Measurements from ENCODE around the gene IL2RA. TPM values are rescaled to one million over a fixed set of nuclear protein-coding genes. Genes with fewer than 3 reads are reported as not detected.

The IL2RA gene
- total RNA-seq, 2 donors from 2014 or later, result not detected

DNA sequence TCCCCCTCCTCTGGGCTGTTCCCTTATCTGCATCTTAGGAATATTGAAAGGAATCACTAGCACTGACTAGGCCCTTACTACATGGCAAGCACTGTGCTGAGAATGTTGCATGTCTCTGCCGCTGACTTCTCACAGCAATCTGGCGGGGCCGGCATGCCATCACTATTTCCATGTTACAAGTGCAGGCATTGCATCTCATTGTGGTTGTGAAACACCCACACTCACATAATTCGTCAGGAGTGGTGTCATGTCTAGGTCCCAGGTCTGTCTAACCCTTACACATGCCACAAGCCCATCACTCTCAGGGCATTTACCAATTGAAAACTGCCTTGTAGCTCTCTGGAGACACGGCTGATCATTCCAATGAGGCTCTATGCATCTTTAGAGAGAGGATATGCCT lies 8.5 kb upstream of the IL2RA start:
- Mint-ChIP-seq H3K27ac (no peak overlapping the region), H3K36me3 (ENCODE audit: low read depth) (no peaks in the 10 kb centered on the region), H3K27me3 (ENCODE audit: insufficient read depth) (peaks cover 6% of the 10 kb centered on the region), H3K4me3 (no peak overlapping the region), H3K4me1 (no peaks in the 10 kb centered on the region), H3K9me3 (no peaks in the 10 kb centered on the region)
- no peaks in the 10 kb centered on the region for H3K9me3 ChIP-seq (ENCODE audit: control insufficient read depth, low read length)
- H3K9ac ChIP-seq (ENCODE audit: extremely low read depth, low read length, poor library complexity, severe bottlenecking), result no peak overlapping the region
- H3K4me3 ChIP-seq (ENCODE audit: low read length), result no peak overlapping the region
- H3K27me3 ChIP-seq (ENCODE audit: control insufficient read depth, insufficient read depth, low read length, poor library complexity, severe bottlenecking), result no peaks in the 10 kb centered on the region
- no peaks in the 10 kb centered on the region for H3K4me1 ChIP-seq (ENCODE audit: control insufficient read depth, insufficient read depth, low read length)
- TF ChIP-seq, protein P1, sequence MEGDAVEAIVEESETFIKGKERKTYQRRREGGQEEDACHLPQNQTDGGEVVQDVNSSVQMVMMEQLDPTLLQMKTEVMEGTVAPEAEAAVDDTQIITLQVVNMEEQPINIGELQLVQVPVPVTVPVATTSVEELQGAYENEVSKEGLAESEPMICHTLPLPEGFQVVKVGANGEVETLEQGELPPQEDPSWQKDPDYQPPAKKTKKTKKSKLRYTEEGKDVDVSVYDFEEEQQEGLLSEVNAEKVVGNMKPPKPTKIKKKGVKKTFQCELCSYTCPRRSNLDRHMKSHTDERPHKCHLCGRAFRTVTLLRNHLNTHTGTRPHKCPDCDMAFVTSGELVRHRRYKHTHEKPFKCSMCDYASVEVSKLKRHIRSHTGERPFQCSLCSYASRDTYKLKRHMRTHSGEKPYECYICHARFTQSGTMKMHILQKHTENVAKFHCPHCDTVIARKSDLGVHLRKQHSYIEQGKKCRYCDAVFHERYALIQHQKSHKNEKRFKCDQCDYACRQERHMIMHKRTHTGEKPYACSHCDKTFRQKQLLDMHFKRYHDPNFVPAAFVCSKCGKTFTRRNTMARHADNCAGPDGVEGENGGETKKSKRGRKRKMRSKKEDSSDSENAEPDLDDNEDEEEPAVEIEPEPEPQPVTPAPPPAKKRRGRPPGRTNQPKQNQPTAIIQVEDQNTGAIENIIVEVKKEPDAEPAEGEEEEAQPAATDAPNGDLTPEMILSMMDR (conservative IDR thresholded peaks at IDR 0.05), result no peak
- DNase-seq, result no peak
- no peaks in the 10 kb centered on the region for H3K36me3 ChIP-seq (ENCODE audit: control insufficient read depth, insufficient read depth, low read length)
- 91 to 100% methylated on average over 4 to 5 of the region's 5 CpGs for WGBS, 2 experiments (ENCODE audit: insufficient coverage in 1 of 2, insufficient read length in 1 of 2)
- H3K27ac ChIP-seq (ENCODE audit: low read depth, low read length), result no peak overlapping the region

DNA sequence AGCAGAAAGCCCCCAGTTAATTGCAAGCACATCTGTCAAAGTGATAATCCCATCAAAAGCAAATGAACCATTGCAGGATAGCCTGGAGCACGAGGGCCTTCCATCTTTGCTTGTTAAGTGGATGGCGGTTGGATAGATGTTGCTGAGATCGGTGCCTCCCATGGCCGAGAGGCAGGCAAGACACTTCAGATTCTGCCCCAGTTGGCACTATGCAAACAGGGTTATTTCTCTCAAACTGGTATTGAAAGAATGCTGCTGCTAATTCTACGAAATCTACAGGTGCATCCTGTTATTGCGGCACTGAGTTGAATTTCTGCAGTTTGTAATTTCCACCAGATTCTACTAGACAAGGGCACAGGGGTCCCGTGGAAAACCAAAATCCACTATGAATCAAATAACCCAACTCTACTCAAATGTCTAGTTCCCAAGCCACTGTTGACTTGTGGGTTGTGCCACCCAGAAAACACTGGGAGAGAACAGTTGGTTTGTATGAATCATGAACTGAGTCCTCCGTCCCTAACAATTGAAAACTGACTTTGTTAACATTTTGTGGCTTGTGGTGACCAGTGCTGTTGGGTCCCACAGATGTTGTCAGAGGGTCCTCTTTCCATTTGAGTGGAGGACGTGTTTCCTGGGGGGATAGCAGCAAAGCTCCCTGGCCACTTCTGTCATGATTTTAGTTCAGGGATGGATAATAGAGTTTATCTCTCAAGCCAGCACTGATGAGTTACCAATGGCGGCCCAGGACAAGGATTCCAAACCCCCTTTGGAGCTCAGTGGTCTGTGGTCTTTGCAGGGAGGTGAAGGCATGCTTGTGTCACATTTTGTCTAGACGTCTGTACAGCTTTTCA lies 7.1 kb upstream of the IL2RA start:
- WGBS, 2 experiments (ENCODE audit: insufficient coverage in 1 of 2, insufficient read length in 1 of 2), result 86 to 87% methylated on average over 9 to 11 of the region's 11 CpGs
- Mint-ChIP-seq H3K36me3 (ENCODE audit: low read depth) (no peaks in the 10 kb centered on the region), H3K4me3 (no peak overlapping the region), H3K27me3 (ENCODE audit: insufficient read depth) (no peaks in the 10 kb centered on the region), H3K9me3 (no peaks in the 10 kb centered on the region), H3K27ac (no peak overlapping the region), H3K4me1 (no peaks in the 10 kb centered on the region)
- Histone ChIP-seq H3K27ac (ENCODE audit: low read depth, low read length) (no peak overlapping the region), H3K9ac (ENCODE audit: extremely low read depth, low read length, poor library complexity, severe bottlenecking) (no peak overlapping the region), H3K4me3 (ENCODE audit: low read length) (no peak overlapping the region), H3K27me3 (ENCODE audit: control insufficient read depth, insufficient read depth, low read length, poor library complexity, severe bottlenecking) (no peaks in the 10 kb centered on the region), H3K9me3 (ENCODE audit: control insufficient read depth, low read length) (no peaks in the 10 kb centered on the region), H3K36me3 (ENCODE audit: control insufficient read depth, insufficient read depth, low read length) (no peaks in the 10 kb centered on the region), H3K4me1 (ENCODE audit: control insufficient read depth, insufficient read depth, low read length) (no peaks in the 10 kb centered on the region)
- no peak for DNase-seq
- TF ChIP-seq, protein P1 (conservative IDR thresholded peaks at IDR 0.05), result no peak

DNA sequence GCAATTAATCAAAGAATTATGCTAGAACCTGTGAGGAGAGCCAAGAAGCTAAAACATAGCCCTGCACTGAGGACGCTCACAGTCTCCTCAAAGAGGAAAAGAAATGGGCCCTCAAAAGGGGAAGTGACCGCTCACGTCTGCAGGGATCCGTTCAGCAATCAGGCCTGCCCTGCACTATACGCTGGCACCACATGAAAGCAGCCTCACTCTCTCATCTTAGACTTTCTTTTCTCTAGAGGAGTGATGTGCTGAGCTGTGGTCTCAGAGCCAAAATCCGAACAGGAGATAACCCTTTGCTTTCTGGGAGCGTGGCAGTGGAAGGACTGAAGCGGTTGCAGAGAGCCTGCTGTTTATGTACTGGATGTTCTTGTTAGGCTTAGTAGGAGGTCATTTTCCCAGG lies 6.3 kb upstream of the IL2RA start:
- Mint-ChIP-seq H3K9me3 (no peaks in the 10 kb centered on the region), H3K27ac (no peak overlapping the region), H3K27me3 (ENCODE audit: insufficient read depth) (no peaks in the 10 kb centered on the region), H3K4me3 (no peak overlapping the region), H3K36me3 (ENCODE audit: low read depth) (no peaks in the 10 kb centered on the region), H3K4me1 (no peaks in the 10 kb centered on the region)
- no peak for DNase-seq
- TF ChIP-seq, protein P1 (conservative IDR thresholded peaks at IDR 0.05), result no peak
- H3K36me3 ChIP-seq (ENCODE audit: control insufficient read depth, insufficient read depth, low read length), result no peaks in the 10 kb centered on the region
- H3K4me1 ChIP-seq (ENCODE audit: control insufficient read depth, insufficient read depth, low read length), result no peaks in the 10 kb centered on the region
- no peaks in the 10 kb centered on the region for H3K9me3 ChIP-seq (ENCODE audit: control insufficient read depth, low read length)
- no peak overlapping the region for H3K4me3 ChIP-seq (ENCODE audit: low read length)
- H3K27ac ChIP-seq (ENCODE audit: low read depth, low read length), result no peak overlapping the region
- no peaks in the 10 kb centered on the region for H3K27me3 ChIP-seq (ENCODE audit: control insufficient read depth, insufficient read depth, low read length, poor library complexity, severe bottlenecking)
- H3K9ac ChIP-seq (ENCODE audit: extremely low read depth, low read length, poor library complexity, severe bottlenecking), result no peak overlapping the region
- WGBS, 2 experiments (ENCODE audit: insufficient coverage in 1 of 2, insufficient read length in 1 of 2), result 86 to 94% methylated on average over 8 of the region's 8 CpGs

Measured in endodermal cell (in vitro differentiated cells).